HG03439 (cell line): ENCODE measurements around the gene SLIT1.
A peak's percentile ranks its signal among the peaks of the same experiment; 100 is the strongest.

Experiments used
- ATAC-seq: cut with Tn5 transposase; IDR thresholded peaks from one replicate; pipeline ENCODE4 v1.9.1; 2021; ENCODE audit warnings: mild to moderate bottlenecking, moderate library complexity; ENCODE audit not compliant: unreplicated experiment

The SLIT1 gene

GRCh38 chr10:97006364-97006763, 179.4 kb downstream of the SLIT1 start:
- no peak for ATAC-seq

GRCh38 chr10:97005349-97005748, 180.4 kb downstream of the SLIT1 start:
- ATAC-seq: no peak

- no peak for ATAC-seq
These were observed 181.2 kb downstream of the SLIT1 start for GRCh38 chr10:97004591-97004990.

GRCh38 chr10:97003804-97004201, 182.0 kb downstream of the SLIT1 start:
- no peak for ATAC-seq

GRCh38 chr10:97003151-97003803, 182.5 kb downstream of the SLIT1 start:
- no peak for ATAC-seq

- ATAC-seq: no peak
These were observed 183.1 kb downstream of the SLIT1 start for GRCh38 chr10:97002670-97003069.

- no peak for ATAC-seq
These were observed 184.4 kb downstream of the SLIT1 start for GRCh38 chr10:97001183-97001991.

- no peak for ATAC-seq
These were observed 185.1 kb downstream of the SLIT1 start for GRCh38 chr10:97000487-97001182.

GRCh38 chr10:96999987-97000386, 185.8 kb downstream of the SLIT1 start:
- ATAC-seq: no peak

- ATAC-seq: no peak
These were observed 186.4 kb downstream of the SLIT1 start for GRCh38 chr10:96999337-96999736.

- no peak for ATAC-seq
These were observed 187.3 kb downstream of the SLIT1 start for GRCh38 chr10:96998329-96998888.

GRCh38 chr10:96996275-96996965, 189.3 kb downstream of the SLIT1 start:
- no peak for ATAC-seq

- no peak for ATAC-seq
These were observed 189.9 kb downstream of the SLIT1 start for GRCh38 chr10:96995851-96996250.

- peak; percentile 60 for ATAC-seq
These were observed 193.0 kb downstream of the SLIT1 start for GRCh38 chr10:96992721-96993120.

- no peak for ATAC-seq
These were observed 194.4 kb downstream of the SLIT1 start for GRCh38 chr10:96991313-96991841.

- ATAC-seq: no peak
These were observed 197.3 kb downstream of the SLIT1 start for GRCh38 chr10:96988426-96988825.

- ATAC-seq: no peak
These were observed 197.9 kb downstream of the SLIT1 start for GRCh38 chr10:96987842-96988175.

GRCh38 chr10:96987141-96987841, 198.5 kb downstream of the SLIT1 start:
- ATAC-seq: no peak

GRCh38 chr10:96986200-96986856, 199.4 kb downstream of the SLIT1 start:
- no peak for ATAC-seq
